Measurements from ENCODE around the gene CHCT1. TPM values are rescaled to one million over a fixed set of nuclear protein-coding genes. Genes with fewer than 3 reads are reported as not detected.

CHCT1 gene
- total and polyA plus RNA-seq, 2 of the 8 experiments (the other 6 are each of a cell fraction or from before 2014, with no cell fraction given): 0.06 TPM; not detected in 1

DNA sequence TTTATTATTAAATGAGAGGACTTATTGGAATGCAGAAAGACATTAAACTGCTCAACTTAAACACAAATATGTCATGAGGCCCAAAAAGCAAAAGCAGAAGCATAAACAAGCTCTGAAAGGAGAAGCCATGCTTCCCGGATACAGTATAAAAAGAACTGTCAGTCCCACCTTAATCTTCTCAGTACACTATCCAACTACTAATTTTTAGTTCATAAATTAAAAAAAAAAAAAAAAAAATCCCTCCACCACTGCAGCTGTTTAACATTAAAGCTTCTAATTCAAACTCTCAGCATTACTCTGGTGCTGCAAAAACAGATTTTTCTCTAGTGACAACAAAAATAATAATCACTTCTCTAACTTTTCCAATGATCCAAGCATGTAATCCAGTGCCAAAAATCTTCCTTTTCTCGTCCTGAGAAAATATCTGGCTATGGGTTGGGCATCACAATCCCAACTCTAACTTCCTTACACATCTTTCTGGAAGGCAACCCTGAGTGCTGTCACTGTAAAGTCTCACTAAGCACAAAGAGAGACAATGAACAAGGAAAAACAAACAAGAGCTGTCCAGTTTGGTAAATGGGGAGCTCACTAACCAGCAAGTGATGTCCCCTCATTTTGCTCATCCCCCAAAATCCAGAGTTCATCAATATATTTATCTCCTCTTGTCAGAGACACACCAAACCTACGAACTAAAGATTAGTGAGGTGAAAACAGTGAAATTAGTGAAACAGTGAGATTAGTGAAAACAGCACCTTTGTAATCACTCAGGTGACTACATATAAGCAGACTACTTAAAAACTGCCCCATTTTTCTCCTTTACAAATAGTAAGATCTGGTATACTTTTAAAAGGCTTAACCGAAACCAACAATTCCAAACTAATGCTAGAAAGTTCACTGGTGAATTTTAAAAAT lies 35.9 kb upstream of the CHCT1 start (continued):
- TF ChIP-seq, protein P1, sequence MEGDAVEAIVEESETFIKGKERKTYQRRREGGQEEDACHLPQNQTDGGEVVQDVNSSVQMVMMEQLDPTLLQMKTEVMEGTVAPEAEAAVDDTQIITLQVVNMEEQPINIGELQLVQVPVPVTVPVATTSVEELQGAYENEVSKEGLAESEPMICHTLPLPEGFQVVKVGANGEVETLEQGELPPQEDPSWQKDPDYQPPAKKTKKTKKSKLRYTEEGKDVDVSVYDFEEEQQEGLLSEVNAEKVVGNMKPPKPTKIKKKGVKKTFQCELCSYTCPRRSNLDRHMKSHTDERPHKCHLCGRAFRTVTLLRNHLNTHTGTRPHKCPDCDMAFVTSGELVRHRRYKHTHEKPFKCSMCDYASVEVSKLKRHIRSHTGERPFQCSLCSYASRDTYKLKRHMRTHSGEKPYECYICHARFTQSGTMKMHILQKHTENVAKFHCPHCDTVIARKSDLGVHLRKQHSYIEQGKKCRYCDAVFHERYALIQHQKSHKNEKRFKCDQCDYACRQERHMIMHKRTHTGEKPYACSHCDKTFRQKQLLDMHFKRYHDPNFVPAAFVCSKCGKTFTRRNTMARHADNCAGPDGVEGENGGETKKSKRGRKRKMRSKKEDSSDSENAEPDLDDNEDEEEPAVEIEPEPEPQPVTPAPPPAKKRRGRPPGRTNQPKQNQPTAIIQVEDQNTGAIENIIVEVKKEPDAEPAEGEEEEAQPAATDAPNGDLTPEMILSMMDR (IDR thresholded peaks at IDR 0.05; ENCODE audit: control extremely low read depth in 1 of 3, insufficient read depth in 1 of 3, low read depth in 1 of 3, low read length in 3 of 3): no peak
- TF ChIP-seq SIX5 (IDR thresholded peaks at IDR 0.05; ENCODE audit: low read depth, low read length): no peak
- TF ChIP-seq GTF2F1 (IDR thresholded peaks at IDR 0.05; ENCODE audit: borderline replicate concordance, low read depth, low read length): no peak
- TF ChIP-seq EP300 (IDR thresholded peaks at IDR 0.05; ENCODE audit: borderline replicate concordance in 1 of 2, low read depth in 2 of 2, low read length in 2 of 2): no peak
- TF ChIP-seq RAD21 (IDR thresholded peaks at IDR 0.05 in 1 of 2, conservative IDR thresholded peaks at IDR 0.05 in 1 of 2; ENCODE audit: low read depth in 2 of 2, low read length in 2 of 2): no peak
- no peak for TF ChIP-seq EZH2 (IDR thresholded peaks at IDR 0.05; ENCODE audit: low read depth, low read length, severe bottlenecking)
- TF ChIP-seq, protein P2, sequence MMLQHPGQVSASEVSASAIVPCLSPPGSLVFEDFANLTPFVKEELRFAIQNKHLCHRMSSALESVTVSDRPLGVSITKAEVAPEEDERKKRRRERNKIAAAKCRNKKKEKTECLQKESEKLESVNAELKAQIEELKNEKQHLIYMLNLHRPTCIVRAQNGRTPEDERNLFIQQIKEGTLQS (IDR thresholded peaks at IDR 0.05; ENCODE audit: insufficient read depth, low read depth, low read length): no peak
- no peak for TF ChIP-seq KDM4A (IDR thresholded peaks at IDR 0.05; ENCODE audit: low read depth, low read length, severe bottlenecking)
- no peak for TF ChIP-seq KDM1A (IDR thresholded peaks at IDR 0.05; ENCODE audit: borderline replicate concordance, low read length)

Measured in H1 (cell line).